ENCODE measurements around the gene BHLHE40. TPM values are rescaled to one million over a fixed set of nuclear protein-coding genes. Genes with fewer than 3 reads are reported as not detected.

BHLHE40 gene
- total and polyA plus RNA-seq, 10 of the 15 experiments (the other 5 are each of a cell fraction or from before 2014, with no cell fraction given): 25.2 to 106 (median 51.4) TPM

GRCh38 chr3:4994823-4995499 is 15.7 kb downstream of the BHLHE40 start (continued):
- TF ChIP-seq E2F8 (IDR thresholded peaks at IDR 0.05; ENCODE audit: low read depth, partially characterized antibody) (no peak), JUND (IDR thresholded peaks at IDR 0.05; ENCODE audit: low read depth, low read length) (no peak), ZBTB33 (IDR thresholded peaks at IDR 0.05) (0 out of 2 replicates have a peak, but pooled peaks have one; percentile 32), BACH1 (IDR thresholded peaks at IDR 0.05; ENCODE audit: borderline replicate concordance) (no peak; the same call in 1 of the 2 replicates), BHLHE40 (IDR thresholded peaks at IDR 0.05; ENCODE audit: borderline replicate concordance in 1 of 2, low read depth in 2 of 2, low read length in 1 of 2) (peak; percentile 81 to 94; a peak in 3 of 4 replicates), SRF (IDR thresholded peaks at IDR 0.05; ENCODE audit: low read depth in 2 of 2, low read length in 2 of 2) (no peak), NR2F1 (conservative IDR thresholded peaks at IDR 0.05) (peak; percentile 82), MTA2 (IDR thresholded peaks at IDR 0.05; ENCODE audit: low read depth) (peak; percentile 50), KLF5 (IDR thresholded peaks at IDR 0.05; ENCODE audit: partially characterized antibody) (no peak), POLR2AphosphoS2 (IDR thresholded peaks at IDR 0.05; ENCODE audit: low read depth, low read length) (no peak), IRF4 (IDR thresholded peaks at IDR 0.05; ENCODE audit: low read depth, low read length) (no peak), RAD51 (IDR thresholded peaks at IDR 0.05) (peak; percentile 57), IRF5 (IDR thresholded peaks at IDR 0.05; ENCODE audit: borderline replicate concordance) (no peak), EGR1 (IDR thresholded peaks at IDR 0.05; ENCODE audit: borderline replicate concordance in 1 of 2, low read depth in 2 of 2, low read length in 2 of 2) (peak in 1 of 2 experiments; percentile 50; a peak in 1 of 3 replicates), CHD2 (IDR thresholded peaks at IDR 0.05; ENCODE audit: borderline replicate concordance, low read depth, low read length) (no peak), IKZF1 (conservative IDR thresholded peaks at IDR 0.05) (peak; percentile 92), RUNX3 (IDR thresholded peaks at IDR 0.05; ENCODE audit: low read length) (peak; percentile 53; the same call in 1 of the 2 replicates), ATF3 (IDR thresholded peaks at IDR 0.05; ENCODE audit: borderline replicate concordance, extremely low read depth, low read depth, low read length) (no peak), DPF2 (IDR thresholded peaks at IDR 0.05) (peak; percentile 54; the same call in 1 of the 2 replicates)

Data from GM12878 (cell line).